GM23338 (cell line): ENCODE results near the gene SBDS. TPM values are rescaled to one million over a fixed set of nuclear protein-coding genes. Genes with fewer than 3 reads are reported as not detected.
"Not testable (repeated sequence)": the region's sequence is repeated elsewhere in the genome, so short reads cannot be mapped to it uniquely, and the experiment has no call there.

Experiments used
- ATAC-seq: fragments of 200-7000 bp; cut with Tn5 transposase; 3 replicates; pipeline ENCODE4 v1.9.1; 2020
- DNase-seq: peaks from one replicate; pipeline ENCODE4 v3.0.0-alpha.2; 2015; ENCODE audit warnings: low spot score
- H2AFZ ChIP-seq: fragments of 200-600 bp; sonication (generic); 2 replicates; pipeline ENCODE4 v1.8.0; 2016; ENCODE audit warnings: antibody characterized with exemption, mild to moderate bottlenecking, moderate library complexity
- H3F3A ChIP-seq: fragments of 200-600 bp; sonication (generic); replicated peaks from 2 replicates; pipeline ENCODE4 v1.8.0; 2017; ENCODE audit warnings: antibody characterized with exemption, mixed run types, low read depth
- H3K27ac ChIP-seq: fragments of 200-600 bp; sonication (generic); 2 replicates; pipeline ENCODE4 v1.6.1; 2016; ENCODE audit warnings: low read depth
- H3K27me3 ChIP-seq: fragments of 200-600 bp; sonication (generic); 2 replicates; pipeline ENCODE4 v1.8.0; 2016; ENCODE audit warnings: mild to moderate bottlenecking, mixed run types, moderate library complexity; ENCODE audit not compliant: insufficient read depth
- H3K36me3 ChIP-seq: fragments of 200-600 bp; sonication (generic); 2 replicates; pipeline ENCODE4 v1.8.0; 2016; ENCODE audit warnings: mild to moderate bottlenecking; ENCODE audit not compliant: insufficient read depth
- H3K4me1 ChIP-seq: fragments of 200-600 bp; sonication (generic); 2 replicates; pipeline ENCODE4 v1.8.0; 2016; ENCODE audit warnings: mild to moderate bottlenecking, moderate library complexity; ENCODE audit not compliant: insufficient read depth
- H3K4me2 ChIP-seq: fragments of 200-600 bp; sonication (generic); 2 replicates; pipeline ENCODE4 v1.7.1; 2017; ENCODE audit warnings: mixed run types
- H3K4me3 ChIP-seq: fragments of 200-600 bp; sonication (generic); 2 replicates; pipeline ENCODE4 v1.6.1; 2016; ENCODE audit warnings: mixed run types
- H3K79me2 ChIP-seq: fragments of 200-600 bp; sonication (generic); replicated peaks from 2 replicates; pipeline ENCODE4 v1.8.0; 2017; ENCODE audit warnings: mild to moderate bottlenecking; ENCODE audit not compliant: insufficient read depth
- H3K9me2 ChIP-seq: fragments of 200-600 bp; sonication (generic); 2 replicates; pipeline ENCODE4 v1.8.0; 2017; ENCODE audit not compliant: insufficient read depth
- H4K20me1 ChIP-seq: fragments of 200-600 bp; sonication (generic); replicated peaks from 2 replicates; pipeline ENCODE4 v1.8.0; 2017; ENCODE audit warnings: mild to moderate bottlenecking; ENCODE audit not compliant: insufficient read depth
- H3K27ac Mint-ChIP-seq: 2 replicates; pipeline ENCODE4 v1.8.0; 2020; ENCODE audit warnings: inconsistent platforms, mild to moderate bottlenecking, moderate library complexity, mixed read lengths
- H3K27me3 Mint-ChIP-seq: 3 replicates; pipeline ENCODE4 v1.8.0; 2022; ENCODE audit warnings: low read depth, mild to moderate bottlenecking, moderate library complexity, mixed read lengths, inconsistent platforms; ENCODE audit not compliant: insufficient read depth, poor library complexity
- H3K36me3 Mint-ChIP-seq: 3 replicates; pipeline ENCODE4 v1.8.0; 2021; ENCODE audit warnings: low read depth, mild to moderate bottlenecking, inconsistent platforms, moderate library complexity, mixed read lengths
- H3K4me1 Mint-ChIP-seq: 3 replicates; pipeline ENCODE4 v1.8.0; 2020; ENCODE audit warnings: mild to moderate bottlenecking, inconsistent platforms, mixed read lengths
- H3K4me3 Mint-ChIP-seq: 3 replicates; pipeline ENCODE4 v1.8.0; 2021; ENCODE audit warnings: moderate library complexity, mild to moderate bottlenecking, inconsistent platforms, mixed read lengths
- H3K9me3 Mint-ChIP-seq: 3 replicates; pipeline ENCODE4 v1.8.0; 2020; ENCODE audit warnings: moderate library complexity, mild to moderate bottlenecking, inconsistent platforms, mixed read lengths
- ETS1 ChIP-seq: IDR thresholded peaks from 2 replicates; pipeline ENCODE4 v1.6.1; 2016; ENCODE audit warnings: antibody characterized with exemption
- EZH2phosphoT487 ChIP-seq: fragments of 200-600 bp; sonication (generic); IDR thresholded peaks from one replicate; pipeline ENCODE4 v1.8.1; 2018; ENCODE audit warnings: antibody characterized with exemption; ENCODE audit not compliant: unreplicated experiment
- JUNB ChIP-seq: IDR thresholded peaks from one replicate; pipeline ENCODE4 v1.6.1; 2016; ENCODE audit warnings: antibody characterized with exemption; ENCODE audit not compliant: unreplicated experiment
- NANOG ChIP-seq: IDR thresholded peaks from 2 replicates; pipeline ENCODE4 v1.6.1; 2016; ENCODE audit warnings: antibody characterized with exemption, borderline replicate concordance
- POLR2AphosphoS5 ChIP-seq: IDR thresholded peaks from 2 replicates; pipeline ENCODE4 v1.6.1; 2016; ENCODE audit warnings: antibody characterized with exemption, low read depth
- ZNF114 ChIP-seq: fragments of 250-450 bp; sonication (Bioruptor Pico); IDR thresholded peaks from 2 replicates; pipeline ENCODE4 v1.5.0; 2020; ENCODE audit warnings: mild to moderate bottlenecking, moderate library complexity
- ZNF331 ChIP-seq: fragments of 250-450 bp; sonication (Bioruptor Pico); IDR thresholded peaks from 2 replicates; pipeline ENCODE4 v1.5.0; 2020; ENCODE audit warnings: low read depth, mild to moderate bottlenecking, moderate library complexity
- polyA plus RNA-seq: library from polyadenylated mRNA; unstranded; fragments of >200 nt; fragmentation: Nextera tagmentation; extraction: Ambion mirVana; gene quantifications from 2 replicates; pipeline ENCODE4 v1.2.1, GENCODE V29; 2016
- total RNA-seq: library from RNA; depleted of rRNA; stranded (reverse); fragments of >200 nt; shearing (Covaris generic); gene quantifications from 2 replicates; pipeline ENCODE4 v1.2.3, GENCODE V29; 2014
- TF ChIP-seq, protein P1 (sequence below), 2 experiments: fragments of 200-600 bp in 1 of 2; sonication (generic) in 1 of 2; conservative IDR thresholded peaks; 2 replicates each; pipeline versions ENCODE4 v1.5.1 to v1.6.1; 2016 to 2017; ENCODE audit warnings: antibody characterized with exemption in 2 of 2, low read depth in 2 of 2, mild to moderate bottlenecking in 2 of 2, moderate library complexity in 1 of 2
- TF ChIP-seq, protein P2 (sequence below): fragments of 250-450 bp; sonication (Bioruptor Pico); IDR thresholded peaks from 2 replicates; pipeline ENCODE4 v1.5.0; 2020; ENCODE audit warnings: mild to moderate bottlenecking, moderate library complexity

SBDS gene
- total and polyA plus RNA-seq, 2 experiments from 2014 or later: 20.5 to 34.4 TPM

DNA sequence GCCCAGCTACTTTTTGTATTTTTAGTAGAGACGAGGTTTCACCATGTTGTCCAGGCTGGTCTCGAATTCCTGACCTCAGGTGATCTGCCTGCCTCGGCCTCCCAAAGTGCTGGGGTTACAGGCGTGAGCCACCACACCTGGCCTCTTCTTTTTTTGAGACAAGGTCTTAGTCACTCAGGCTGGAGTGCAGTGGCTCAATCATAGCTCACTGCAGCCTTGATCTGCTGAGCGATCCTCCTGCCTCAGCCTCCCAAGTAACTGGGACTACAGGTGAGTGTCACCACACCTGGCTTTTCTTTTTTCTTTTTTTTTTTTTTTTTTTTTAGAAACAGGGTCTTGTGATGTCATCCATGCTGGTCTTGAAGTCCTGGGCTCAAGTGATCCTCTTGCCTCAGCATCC, 26.4 kb downstream of the SBDS start:
- H3K4me1 ChIP-seq, H4K20me1 ChIP-seq, H3K27me3 ChIP-seq, H3K27me3 Mint-ChIP-seq, H3K4me3 Mint-ChIP-seq, H3K27ac ChIP-seq, H3F3A ChIP-seq, H3K36me3 ChIP-seq, H3K36me3 Mint-ChIP-seq, H3K79me2 ChIP-seq, ATAC-seq, H3K9me2 ChIP-seq, DNase-seq, H3K4me1 Mint-ChIP-seq, H3K4me3 ChIP-seq, H3K4me2 ChIP-seq, H3K27ac Mint-ChIP-seq, H2AFZ ChIP-seq: not testable (repeated sequence)
- peaks cover 23% of the 10 kb centered on the region for H3K9me3 Mint-ChIP-seq

- Histone ChIP-seq H2AFZ (no peak overlapping the region), H3K4me1 (no peaks in the 10 kb centered on the region), H3K9me2 (no peaks in the 10 kb centered on the region), H3K4me2 (no peak overlapping the region), H3K27me3 (no peaks in the 10 kb centered on the region), H3K27ac (no peak overlapping the region), H3K36me3 (no peaks in the 10 kb centered on the region), H3K4me3 (no peak overlapping the region), H4K20me1 (no peaks in the 10 kb centered on the region), H3F3A (no peaks in the 10 kb centered on the region), H3K79me2 (no peaks in the 10 kb centered on the region)
- DNase-seq (peak; percentile 41), ATAC-seq (no peak)
- H3K36me3 Mint-ChIP-seq: peaks cover 12% of the 10 kb centered on the region; the same call in 2 of the 3 replicates
- TF ChIP-seq ZNF331 (CRISPR knock-in tag): no peak
- TF ChIP-seq, protein P1, sequence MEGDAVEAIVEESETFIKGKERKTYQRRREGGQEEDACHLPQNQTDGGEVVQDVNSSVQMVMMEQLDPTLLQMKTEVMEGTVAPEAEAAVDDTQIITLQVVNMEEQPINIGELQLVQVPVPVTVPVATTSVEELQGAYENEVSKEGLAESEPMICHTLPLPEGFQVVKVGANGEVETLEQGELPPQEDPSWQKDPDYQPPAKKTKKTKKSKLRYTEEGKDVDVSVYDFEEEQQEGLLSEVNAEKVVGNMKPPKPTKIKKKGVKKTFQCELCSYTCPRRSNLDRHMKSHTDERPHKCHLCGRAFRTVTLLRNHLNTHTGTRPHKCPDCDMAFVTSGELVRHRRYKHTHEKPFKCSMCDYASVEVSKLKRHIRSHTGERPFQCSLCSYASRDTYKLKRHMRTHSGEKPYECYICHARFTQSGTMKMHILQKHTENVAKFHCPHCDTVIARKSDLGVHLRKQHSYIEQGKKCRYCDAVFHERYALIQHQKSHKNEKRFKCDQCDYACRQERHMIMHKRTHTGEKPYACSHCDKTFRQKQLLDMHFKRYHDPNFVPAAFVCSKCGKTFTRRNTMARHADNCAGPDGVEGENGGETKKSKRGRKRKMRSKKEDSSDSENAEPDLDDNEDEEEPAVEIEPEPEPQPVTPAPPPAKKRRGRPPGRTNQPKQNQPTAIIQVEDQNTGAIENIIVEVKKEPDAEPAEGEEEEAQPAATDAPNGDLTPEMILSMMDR (conservative IDR thresholded peaks at IDR 0.05; ENCODE audit: low read depth in 2 of 2): peak; percentile 28 to 41; a peak in 2 of 4 replicates
- no peak overlapping the region for H3K27ac Mint-ChIP-seq
- H3K4me3 Mint-ChIP-seq: no peak overlapping the region
- peaks cover 3% of the 10 kb centered on the region; the same call in 1 of the 3 replicates for H3K4me1 Mint-ChIP-seq
- H3K27me3 Mint-ChIP-seq: peaks cover 5% of the 10 kb centered on the region
- peaks cover 23% of the 10 kb centered on the region for H3K9me3 Mint-ChIP-seq
Measured at GRCh38 chr7:66967029-66967428, 28.4 kb downstream of the SBDS start.

DNA sequence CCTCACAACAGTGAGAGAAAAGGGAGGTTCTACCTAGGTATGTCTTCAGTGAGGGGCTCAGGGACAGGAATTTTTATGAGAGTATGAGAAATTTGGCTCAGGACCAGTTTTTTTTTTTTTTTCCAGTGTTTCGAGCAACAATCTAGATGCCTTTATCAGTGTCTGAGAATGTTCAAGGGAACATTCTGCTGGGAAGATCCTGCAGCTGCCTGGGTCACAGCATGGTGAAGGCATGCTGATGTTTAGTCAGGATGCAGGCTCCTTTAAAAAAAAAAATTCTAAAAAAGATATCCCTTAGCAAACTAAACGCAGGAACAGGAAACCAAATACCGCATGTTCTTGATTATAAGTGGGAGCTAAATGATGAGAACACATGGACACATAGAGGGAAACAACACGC, 31.0 kb downstream of the SBDS start:
- DNase-seq (no peak), ATAC-seq (no peak)
- no peak overlapping the region for H3K4me2 ChIP-seq
- Mint-ChIP-seq H3K4me3 (no peak overlapping the region), H3K9me3 (peaks cover 23% of the 10 kb centered on the region), H3K27me3 (peaks cover 2% of the 10 kb centered on the region), H3K4me1 (no peaks in the 10 kb centered on the region), H3K36me3 (peaks cover 12% of the 10 kb centered on the region; the same call in 2 of the 3 replicates), H3K27ac (no peak overlapping the region)
- no peaks in the 10 kb centered on the region for H3F3A ChIP-seq
- no peak overlapping the region for H3K4me3 ChIP-seq
- no peaks in the 10 kb centered on the region for H3K9me2 ChIP-seq
- no peak overlapping the region for H3K27ac ChIP-seq
- no peaks in the 10 kb centered on the region for H4K20me1 ChIP-seq
- H3K4me1 ChIP-seq: no peaks in the 10 kb centered on the region
- H3K79me2 ChIP-seq: no peaks in the 10 kb centered on the region
- H3K36me3 ChIP-seq: no peaks in the 10 kb centered on the region
- no peaks in the 10 kb centered on the region for H3K27me3 ChIP-seq
- H2AFZ ChIP-seq: no peak overlapping the region
- no peak for TF ChIP-seq ZNF331 (CRISPR knock-in tag)
- TF ChIP-seq ZNF114 (CRISPR knock-in tag): no peak
- TF ChIP-seq, protein P2, sequence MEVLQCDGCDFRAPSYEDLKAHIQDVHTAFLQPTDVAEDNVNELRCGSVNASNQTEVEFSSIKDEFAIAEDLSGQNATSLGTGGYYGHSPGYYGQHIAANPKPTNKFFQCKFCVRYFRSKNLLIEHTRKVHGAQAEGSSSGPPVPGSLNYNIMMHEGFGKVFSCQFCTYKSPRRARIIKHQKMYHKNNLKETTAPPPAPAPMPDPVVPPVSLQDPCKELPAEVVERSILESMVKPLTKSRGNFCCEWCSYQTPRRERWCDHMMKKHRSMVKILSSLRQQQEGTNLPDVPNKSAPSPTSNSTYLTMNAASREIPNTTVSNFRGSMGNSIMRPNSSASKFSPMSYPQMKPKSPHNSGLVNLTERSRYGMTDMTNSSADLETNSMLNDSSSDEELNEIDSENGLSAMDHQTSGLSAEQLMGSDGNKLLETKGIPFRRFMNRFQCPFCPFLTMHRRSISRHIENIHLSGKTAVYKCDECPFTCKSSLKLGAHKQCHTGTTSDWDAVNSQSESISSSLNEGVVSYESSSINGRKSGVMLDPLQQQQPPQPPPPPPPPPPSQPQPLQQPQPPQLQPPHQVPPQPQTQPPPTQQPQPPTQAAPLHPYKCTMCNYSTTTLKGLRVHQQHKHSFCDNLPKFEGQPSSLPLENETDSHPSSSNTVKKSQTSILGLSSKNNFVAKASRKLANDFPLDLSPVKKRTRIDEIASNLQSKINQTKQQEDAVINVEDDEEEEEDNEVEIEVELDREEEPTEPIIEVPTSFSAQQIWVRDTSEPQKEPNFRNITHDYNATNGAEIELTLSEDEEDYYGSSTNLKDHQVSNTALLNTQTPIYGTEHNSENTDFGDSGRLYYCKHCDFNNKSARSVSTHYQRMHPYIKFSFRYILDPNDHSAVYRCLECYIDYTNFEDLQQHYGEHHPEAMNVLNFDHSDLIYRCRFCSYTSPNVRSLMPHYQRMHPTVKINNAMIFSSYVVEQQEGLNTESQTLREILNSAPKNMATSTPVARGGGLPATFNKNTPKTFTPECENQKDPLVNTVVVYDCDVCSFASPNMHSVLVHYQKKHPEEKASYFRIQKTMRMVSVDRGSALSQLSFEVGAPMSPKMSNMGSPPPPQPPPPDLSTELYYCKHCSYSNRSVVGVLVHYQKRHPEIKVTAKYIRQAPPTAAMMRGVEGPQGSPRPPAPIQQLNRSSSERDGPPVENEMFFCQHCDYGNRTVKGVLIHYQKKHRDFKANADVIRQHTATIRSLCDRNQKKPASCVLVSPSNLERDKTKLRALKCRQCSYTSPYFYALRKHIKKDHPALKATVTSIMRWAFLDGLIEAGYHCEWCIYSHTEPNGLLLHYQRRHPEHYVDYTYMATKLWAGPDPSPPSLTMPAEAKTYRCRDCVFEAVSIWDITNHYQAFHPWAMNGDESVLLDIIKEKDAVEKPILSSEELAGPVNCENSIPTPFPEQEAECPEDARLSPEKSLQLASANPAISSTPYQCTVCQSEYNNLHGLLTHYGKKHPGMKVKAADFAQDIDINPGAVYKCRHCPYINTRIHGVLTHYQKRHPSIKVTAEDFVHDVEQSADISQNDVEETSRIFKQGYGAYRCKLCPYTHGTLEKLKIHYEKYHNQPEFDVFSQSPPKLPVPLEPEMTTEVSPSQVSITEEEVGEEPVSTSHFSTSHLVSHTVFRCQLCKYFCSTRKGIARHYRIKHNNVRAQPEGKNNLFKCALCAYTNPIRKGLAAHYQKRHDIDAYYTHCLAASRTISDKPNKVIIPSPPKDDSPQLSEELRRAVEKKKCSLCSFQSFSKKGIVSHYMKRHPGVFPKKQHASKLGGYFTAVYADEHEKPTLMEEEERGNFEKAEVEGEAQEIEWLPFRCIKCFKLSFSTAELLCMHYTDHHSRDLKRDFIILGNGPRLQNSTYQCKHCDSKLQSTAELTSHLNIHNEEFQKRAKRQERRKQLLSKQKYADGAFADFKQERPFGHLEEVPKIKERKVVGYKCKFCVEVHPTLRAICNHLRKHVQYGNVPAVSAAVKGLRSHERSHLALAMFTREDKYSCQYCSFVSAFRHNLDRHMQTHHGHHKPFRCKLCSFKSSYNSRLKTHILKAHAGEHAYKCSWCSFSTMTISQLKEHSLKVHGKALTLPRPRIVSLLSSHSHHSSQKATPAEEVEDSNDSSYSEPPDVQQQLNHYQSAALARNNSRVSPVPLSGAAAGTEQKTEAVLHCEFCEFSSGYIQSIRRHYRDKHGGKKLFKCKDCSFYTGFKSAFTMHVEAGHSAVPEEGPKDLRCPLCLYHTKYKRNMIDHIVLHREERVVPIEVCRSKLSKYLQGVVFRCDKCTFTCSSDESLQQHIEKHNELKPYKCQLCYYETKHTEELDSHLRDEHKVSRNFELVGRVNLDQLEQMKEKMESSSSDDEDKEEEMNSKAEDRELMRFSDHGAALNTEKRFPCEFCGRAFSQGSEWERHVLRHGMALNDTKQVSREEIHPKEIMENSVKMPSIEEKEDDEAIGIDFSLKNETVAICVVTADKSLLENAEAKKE (CRISPR knock-in tag): no peak
- no peak for TF ChIP-seq EZH2phosphoT487
- TF ChIP-seq JUNB: no peak
- TF ChIP-seq POLR2AphosphoS5: no peak
- TF ChIP-seq ETS1: no peak
- no peak for TF ChIP-seq NANOG
